Transverse colon (tissue), 3 donors: ENCODE results near the gene JAM3.
"Not testable (repeated sequence)": the region's sequence is repeated elsewhere in the genome, so short reads cannot be mapped to it uniquely, and the experiment has no call there.

Source experiments
- EP300 ChIP-seq: sonication (generic); formaldehyde crosslinking; IDR thresholded peaks from one replicate; pipeline ENCODE4 v1.6.1; 2017; ENCODE audit warnings: antibody characterized with exemption, low read depth
- POLR2A ChIP-seq: fragments of 450-650 bp; IDR thresholded peaks from one replicate; pipeline ENCODE4 v1.6.1; 2016; ENCODE audit warnings: antibody characterized with exemption, mild to moderate bottlenecking, moderate library complexity
- POLR2AphosphoS5 ChIP-seq, 3 donors: sonication (generic); formaldehyde crosslinking; IDR thresholded peaks; one replicate each; pipeline ENCODE4 v1.6.1; 2016; ENCODE audit warnings: antibody characterized with exemption in 3 of 3

- TF ChIP-seq EP300; POLR2AphosphoS5 (IDR thresholded peaks at IDR 0.05); POLR2A: not testable (repeated sequence)
These were observed 119.2 kb downstream of the JAM3 start for GRCh38 chr11:134188092-134188491.
